ENCODE measurements around the gene PRKN.

GRCh38 chr6:162181741-162182401 lies 545.7 kb downstream of the PRKN start:
- TF ChIP-seq CTCF (IDR thresholded peaks at IDR 0.05), result no peak
- TF ChIP-seq POLR2AphosphoS5 (IDR thresholded peaks at IDR 0.05; ENCODE audit: insufficient read depth in 1 of 2, low read depth in 1 of 2), result no peak
- TF ChIP-seq POLR2A (IDR thresholded peaks at IDR 0.05), result no peak
